Fibroblast of pulmonary artery (primary cell): Measurements from ENCODE around the gene ABCG8.
"Not testable (repeated sequence)": the region's sequence is repeated elsewhere in the genome, so short reads cannot be mapped to it uniquely, and the experiment has no call there.

Experiments
- DNase-seq: peaks from one replicate; pipeline ENCODE4 v3.0.0-alpha.2; 2010; ENCODE audit warnings: low read depth
- H3K4me3 ChIP-seq: replicated peaks from 2 replicates; pipeline ENCODE4 v1.5.1; 2011; ENCODE audit warnings: low read depth, mild to moderate bottlenecking, control low read depth, low read length, moderate library complexity
- TF ChIP-seq, protein P1 (sequence below): IDR thresholded peaks from 2 replicates; pipeline ENCODE4 v1.5.1; 2011; ENCODE audit warnings: mild to moderate bottlenecking, control low read depth, low read length, inconsistent platforms; ENCODE audit errors: missing control alignments

Gene ABCG8

DNA sequence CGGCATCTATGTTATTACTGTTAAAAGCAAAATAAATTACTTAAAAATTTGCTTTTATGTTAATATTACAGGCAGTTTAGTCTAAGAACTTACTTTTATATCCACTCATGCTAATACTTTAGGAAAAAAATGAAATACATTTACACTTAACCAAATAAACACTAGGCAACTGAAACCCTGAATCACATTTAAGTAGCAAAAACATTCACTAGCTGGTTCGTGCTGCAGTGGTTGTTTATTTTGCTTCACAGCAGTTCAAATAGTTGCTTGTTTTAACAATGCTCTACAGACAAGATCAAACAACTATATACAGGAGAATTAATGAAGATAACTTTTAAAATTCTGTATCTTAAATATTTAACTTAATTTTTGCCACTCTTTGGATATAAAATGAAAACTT is 60.8 kb downstream of the ABCG8 start:
- TF ChIP-seq, protein P1, sequence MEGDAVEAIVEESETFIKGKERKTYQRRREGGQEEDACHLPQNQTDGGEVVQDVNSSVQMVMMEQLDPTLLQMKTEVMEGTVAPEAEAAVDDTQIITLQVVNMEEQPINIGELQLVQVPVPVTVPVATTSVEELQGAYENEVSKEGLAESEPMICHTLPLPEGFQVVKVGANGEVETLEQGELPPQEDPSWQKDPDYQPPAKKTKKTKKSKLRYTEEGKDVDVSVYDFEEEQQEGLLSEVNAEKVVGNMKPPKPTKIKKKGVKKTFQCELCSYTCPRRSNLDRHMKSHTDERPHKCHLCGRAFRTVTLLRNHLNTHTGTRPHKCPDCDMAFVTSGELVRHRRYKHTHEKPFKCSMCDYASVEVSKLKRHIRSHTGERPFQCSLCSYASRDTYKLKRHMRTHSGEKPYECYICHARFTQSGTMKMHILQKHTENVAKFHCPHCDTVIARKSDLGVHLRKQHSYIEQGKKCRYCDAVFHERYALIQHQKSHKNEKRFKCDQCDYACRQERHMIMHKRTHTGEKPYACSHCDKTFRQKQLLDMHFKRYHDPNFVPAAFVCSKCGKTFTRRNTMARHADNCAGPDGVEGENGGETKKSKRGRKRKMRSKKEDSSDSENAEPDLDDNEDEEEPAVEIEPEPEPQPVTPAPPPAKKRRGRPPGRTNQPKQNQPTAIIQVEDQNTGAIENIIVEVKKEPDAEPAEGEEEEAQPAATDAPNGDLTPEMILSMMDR: no peak
- DNase-seq: no peak
- no peak overlapping the region for H3K4me3 ChIP-seq

DNA sequence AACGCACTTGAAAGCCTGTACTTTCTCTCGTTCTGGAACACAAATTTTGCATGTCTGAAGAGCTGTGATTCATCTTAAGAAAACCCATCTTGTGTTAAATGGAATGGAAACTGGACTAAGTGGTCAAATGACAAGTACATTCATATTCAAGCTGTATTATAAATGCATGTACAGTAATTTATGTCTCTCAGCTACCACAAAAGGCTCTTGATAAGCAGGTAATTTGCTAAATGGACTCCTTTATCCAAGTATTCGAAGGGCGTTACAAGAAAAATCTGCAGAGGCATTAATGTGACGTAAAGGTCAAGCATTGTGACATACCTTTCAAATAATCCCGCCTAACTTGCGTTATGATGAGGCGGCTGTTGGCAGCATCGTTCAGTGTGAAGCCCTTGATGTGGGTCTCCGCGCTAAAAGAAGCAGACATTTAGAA is 66.6 kb downstream of the ABCG8 start:
- peak; percentile 11 for DNase-seq
- TF ChIP-seq, protein P1: no peak
- no peak overlapping the region for H3K4me3 ChIP-seq

DNA sequence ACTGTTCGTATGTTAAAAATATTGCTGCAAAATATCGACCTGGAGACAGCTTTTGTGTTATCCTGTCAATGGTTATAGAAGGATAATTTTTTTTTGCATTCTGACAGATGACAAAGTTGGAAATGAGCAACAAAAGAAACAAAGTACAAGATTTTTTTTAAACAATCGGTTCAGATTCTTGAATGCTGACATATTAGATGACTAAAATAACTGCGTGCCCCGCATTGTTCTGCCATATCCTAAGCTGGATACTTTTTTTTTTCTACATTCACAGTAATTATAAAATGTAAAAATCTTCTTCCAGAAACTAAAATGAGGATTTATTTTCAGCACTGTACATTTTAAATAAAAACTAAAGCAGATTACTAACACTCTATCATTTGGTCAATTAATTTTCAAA is 67.1 kb downstream of the ABCG8 start:
- TF ChIP-seq, protein P1: no peak
- H3K4me3 ChIP-seq: no peak overlapping the region
- peak; percentile 50 for DNase-seq

DNA sequence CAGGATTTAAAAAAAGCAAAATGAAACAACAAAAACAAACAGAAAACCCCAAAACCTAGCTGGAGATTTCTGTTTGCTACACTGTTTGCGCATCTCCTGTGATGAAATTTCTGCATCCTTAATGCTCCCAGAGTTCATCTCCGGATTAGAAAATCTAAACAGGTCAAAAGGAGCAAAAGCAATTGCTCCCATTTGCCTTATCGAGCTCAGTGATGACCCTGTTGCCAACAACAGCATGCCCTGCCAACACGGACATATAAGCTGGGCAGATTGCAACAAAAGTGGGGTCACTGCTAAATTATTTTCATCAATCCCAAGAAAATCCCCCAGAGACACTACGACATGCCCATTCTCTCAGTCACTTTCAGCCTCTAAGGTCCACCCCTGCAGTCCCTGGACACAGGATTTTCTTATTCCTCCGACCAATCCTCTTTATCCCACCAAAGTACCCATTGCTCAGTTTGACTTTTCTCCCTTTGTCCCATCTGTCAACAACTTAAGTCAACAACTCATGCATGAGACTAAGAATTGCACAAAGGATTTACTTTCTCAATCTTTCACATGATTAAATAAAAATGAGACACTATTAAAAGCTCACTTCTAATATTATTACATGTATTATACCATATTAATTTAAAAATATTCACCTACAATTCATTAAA is 67.8 kb downstream of the ABCG8 start:
- no peak overlapping the region for H3K4me3 ChIP-seq
- TF ChIP-seq, protein P1: no peak
- no peak for DNase-seq

DNA sequence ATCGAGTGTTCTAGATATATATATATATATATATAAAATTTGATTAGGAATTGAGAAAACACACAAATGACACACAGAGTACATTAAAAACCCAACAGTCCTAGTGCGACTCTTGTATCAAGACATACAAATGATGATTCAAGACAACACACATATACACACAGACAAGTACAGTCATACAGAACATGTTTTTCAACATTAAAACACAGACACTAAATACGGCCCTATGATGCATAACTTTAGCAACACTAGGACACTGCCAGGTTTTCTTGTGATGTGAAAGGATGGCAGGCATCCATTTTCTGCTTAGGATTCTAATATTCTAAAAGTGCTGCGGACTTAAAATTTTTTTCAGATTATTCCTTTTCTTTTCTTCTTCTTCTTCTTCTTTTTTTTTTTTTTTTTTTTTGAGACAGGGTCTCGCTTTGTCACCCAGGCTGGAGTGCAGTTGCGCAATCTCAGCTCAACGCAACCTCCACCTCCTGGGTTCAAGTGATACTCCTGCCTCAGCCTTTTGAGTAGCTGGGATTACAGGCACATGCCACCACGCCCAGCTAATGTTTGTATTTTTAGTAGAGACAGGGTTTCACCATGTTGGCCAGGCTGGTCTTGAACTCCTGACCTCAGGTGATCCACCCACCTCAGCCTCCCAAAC is 72.5 kb downstream of the ABCG8 start:
- not testable (repeated sequence) for DNase-seq

DNA sequence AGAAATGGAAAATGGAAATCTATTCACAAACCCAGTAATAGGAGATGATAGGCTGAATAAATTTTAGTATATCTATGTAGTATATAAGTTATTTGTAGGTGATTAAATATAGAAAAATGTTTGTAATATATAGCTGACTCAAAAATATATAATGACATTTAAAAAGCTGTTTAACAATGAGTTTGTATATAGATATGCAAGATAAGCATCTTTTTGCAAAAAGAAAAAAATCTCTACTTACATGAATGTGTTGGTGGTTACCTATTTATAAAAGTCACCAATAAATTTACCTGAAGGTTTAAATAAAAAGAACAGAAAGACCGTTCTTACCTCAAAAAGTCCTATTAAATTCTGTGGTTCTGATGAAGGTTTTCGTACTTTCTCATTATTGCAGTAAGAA is 85.7 kb downstream of the ABCG8 start:
- no peak for DNase-seq
- H3K4me3 ChIP-seq: no peak overlapping the region
- TF ChIP-seq, protein P1: no peak

More for the DNA sequence above, 72.5 kb downstream of the ABCG8 start:
- not testable (repeated sequence) for H3K4me3 ChIP-seq

DNA sequence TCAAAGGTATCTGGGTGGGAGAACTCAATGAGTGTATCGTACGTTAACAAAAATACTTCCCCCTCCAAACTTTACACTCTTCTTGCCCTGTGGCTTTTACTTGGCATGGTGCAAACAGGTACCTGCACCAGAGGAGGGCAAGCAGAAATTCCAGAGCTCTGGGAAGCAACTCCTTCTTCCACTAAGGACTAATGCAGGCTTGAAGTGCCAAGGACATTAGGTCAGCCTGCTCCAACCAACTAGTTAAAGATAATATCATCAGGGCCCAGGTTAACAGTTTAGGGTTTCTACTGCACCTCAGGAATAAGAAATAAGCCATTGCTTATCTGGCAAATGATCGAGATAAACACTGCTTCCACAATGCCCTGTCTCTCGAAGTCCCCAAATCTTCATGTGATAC is 86.7 kb downstream of the ABCG8 start:
- TF ChIP-seq, protein P1: no peak
- DNase-seq: no peak

More for the DNA sequence above, 86.7 kb downstream of the ABCG8 start:
- H3K4me3 ChIP-seq: no peak overlapping the region
